ENCODE results near the gene PACSIN2.

Gene PACSIN2

GRCh38 chr22:42895087-42895486 lies 119.9 kb downstream of the PACSIN2 start:
- TF ChIP-seq POLR2AphosphoS5 (IDR thresholded peaks at IDR 0.05; ENCODE audit: low read depth, low read length) (no peak), SIN3A (IDR thresholded peaks at IDR 0.05; ENCODE audit: borderline replicate concordance, insufficient read depth, low read length) (no peak), TAF1 (IDR thresholded peaks at IDR 0.05; ENCODE audit: borderline replicate concordance, insufficient read depth, low read length) (no peak), FOXP2 (optimal IDR thresholded peaks at IDR 0.05; ENCODE audit: borderline replicate concordance, extremely low read depth, extremely low read length, insufficient read depth) (no peak), REST (IDR thresholded peaks at IDR 0.05; ENCODE audit: insufficient read depth in 1 of 2, low read depth in 2 of 2, low read length in 2 of 2) (no peak)

DNA sequence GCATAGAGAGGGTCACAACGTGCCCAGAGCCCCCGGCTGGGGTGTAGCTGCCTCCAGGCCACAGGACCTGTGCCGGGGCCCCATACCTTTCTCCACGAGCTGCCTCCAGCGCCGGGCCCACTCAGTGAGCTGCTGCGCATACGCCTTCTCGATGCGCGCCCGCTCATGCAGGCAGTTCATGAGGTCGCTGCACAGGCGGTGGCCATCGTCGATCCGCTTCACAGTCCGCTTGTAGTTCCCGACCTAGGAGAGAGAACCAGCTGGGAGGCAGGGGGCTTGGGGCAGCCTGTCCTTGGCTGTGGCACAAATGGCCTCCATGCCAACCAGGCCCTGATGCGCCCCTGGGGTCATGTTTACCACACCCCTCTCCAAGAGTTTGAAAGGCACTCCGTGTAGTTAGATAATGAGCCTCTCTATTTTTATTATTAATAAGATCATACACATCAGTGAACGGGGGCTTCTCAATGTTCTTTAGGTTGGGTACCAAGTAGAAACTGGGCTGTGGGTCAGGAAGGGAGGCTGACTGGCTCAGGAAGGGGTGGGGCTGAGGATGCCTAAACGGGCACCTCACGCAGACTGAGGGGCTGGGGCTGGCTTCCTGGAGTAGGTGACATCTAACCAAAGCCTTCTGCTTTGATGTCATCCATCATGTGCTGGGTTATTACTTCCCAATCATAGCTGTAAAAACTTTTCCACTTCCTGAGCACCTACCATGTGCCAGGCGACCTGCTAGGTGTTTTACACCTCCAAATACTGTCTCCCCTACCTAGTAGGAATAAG lies 121.4 kb downstream of the PACSIN2 start:
- TF ChIP-seq FOXP2 (optimal IDR thresholded peaks at IDR 0.05; ENCODE audit: borderline replicate concordance, extremely low read depth, extremely low read length, insufficient read depth) (no peak), REST (IDR thresholded peaks at IDR 0.05; ENCODE audit: insufficient read depth in 1 of 2, low read depth in 2 of 2, low read length in 2 of 2) (no peak), POLR2AphosphoS5 (IDR thresholded peaks at IDR 0.05; ENCODE audit: low read depth, low read length) (no peak), TAF1 (IDR thresholded peaks at IDR 0.05; ENCODE audit: borderline replicate concordance, insufficient read depth, low read length) (no peak), SIN3A (IDR thresholded peaks at IDR 0.05; ENCODE audit: borderline replicate concordance, insufficient read depth, low read length) (no peak)

- no peak for TF ChIP-seq TAF1 (IDR thresholded peaks at IDR 0.05; ENCODE audit: borderline replicate concordance, insufficient read depth, low read length)
- no peak for TF ChIP-seq FOXP2 (optimal IDR thresholded peaks at IDR 0.05; ENCODE audit: borderline replicate concordance, extremely low read depth, extremely low read length, insufficient read depth)
- TF ChIP-seq POLR2AphosphoS5 (IDR thresholded peaks at IDR 0.05; ENCODE audit: low read depth, low read length) = no peak
- no peak for TF ChIP-seq REST (IDR thresholded peaks at IDR 0.05; ENCODE audit: insufficient read depth in 1 of 2, low read depth in 2 of 2, low read length in 2 of 2)
- TF ChIP-seq SIN3A (IDR thresholded peaks at IDR 0.05; ENCODE audit: borderline replicate concordance, insufficient read depth, low read length) = no peak
Measured at GRCh38 chr22:42892571-42893316, 122.2 kb downstream of the PACSIN2 start.

DNA sequence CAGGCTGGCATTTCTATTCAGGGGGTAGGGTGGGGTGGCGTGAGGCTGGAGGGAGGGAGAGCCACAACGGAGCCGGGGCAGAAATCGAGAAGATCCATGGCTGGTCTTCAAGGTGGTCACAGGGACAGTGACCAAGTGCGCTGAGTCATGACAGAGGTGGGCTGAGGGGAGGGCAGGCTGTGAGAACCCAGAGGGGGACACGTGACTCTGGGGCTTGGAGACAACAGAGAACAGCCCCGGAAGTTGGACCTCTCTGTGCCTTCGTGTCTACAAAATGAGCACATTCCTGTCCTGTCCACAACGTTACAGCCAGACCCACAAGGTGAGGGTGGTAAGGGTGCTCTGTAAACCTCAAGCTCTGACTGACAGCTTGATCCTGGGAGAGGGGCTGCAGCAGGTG lies 122.8 kb downstream of the PACSIN2 start:
- TF ChIP-seq SIN3A (IDR thresholded peaks at IDR 0.05; ENCODE audit: borderline replicate concordance, insufficient read depth, low read length) (no peak), FOXP2 (optimal IDR thresholded peaks at IDR 0.05; ENCODE audit: borderline replicate concordance, extremely low read depth, extremely low read length, insufficient read depth) (no peak), POLR2AphosphoS5 (IDR thresholded peaks at IDR 0.05; ENCODE audit: low read depth, low read length) (no peak), REST (IDR thresholded peaks at IDR 0.05; ENCODE audit: insufficient read depth in 1 of 2, low read depth in 2 of 2, low read length in 2 of 2) (no peak), TAF1 (IDR thresholded peaks at IDR 0.05; ENCODE audit: borderline replicate concordance, insufficient read depth, low read length) (no peak)

Data from PFSK-1 (cell line).